Hypothalamus (tissue), 51 donors: ENCODE results near the gene PIGZ.

Source experiments
- DNase-seq, 51 donors: peaks; one replicate each; lab custom pipeline; 2025; lab: John Stamatoyannopoulos, UW

PIGZ gene, protein sequence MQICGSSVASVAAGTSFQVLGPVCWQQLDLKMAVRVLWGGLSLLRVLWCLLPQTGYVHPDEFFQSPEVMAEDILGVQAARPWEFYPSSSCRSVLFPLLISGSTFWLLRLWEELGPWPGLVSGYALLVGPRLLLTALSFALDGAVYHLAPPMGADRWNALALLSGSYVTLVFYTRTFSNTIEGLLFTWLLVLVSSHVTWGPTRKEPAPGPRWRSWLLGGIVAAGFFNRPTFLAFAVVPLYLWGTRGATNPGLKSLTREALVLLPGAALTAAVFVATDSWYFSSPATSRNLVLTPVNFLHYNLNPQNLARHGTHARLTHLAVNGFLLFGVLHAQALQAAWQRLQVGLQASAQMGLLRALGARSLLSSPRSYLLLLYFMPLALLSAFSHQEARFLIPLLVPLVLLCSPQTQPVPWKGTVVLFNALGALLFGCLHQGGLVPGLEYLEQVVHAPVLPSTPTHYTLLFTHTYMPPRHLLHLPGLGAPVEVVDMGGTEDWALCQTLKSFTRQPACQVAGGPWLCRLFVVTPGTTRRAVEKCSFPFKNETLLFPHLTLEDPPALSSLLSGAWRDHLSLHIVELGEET

DNA sequence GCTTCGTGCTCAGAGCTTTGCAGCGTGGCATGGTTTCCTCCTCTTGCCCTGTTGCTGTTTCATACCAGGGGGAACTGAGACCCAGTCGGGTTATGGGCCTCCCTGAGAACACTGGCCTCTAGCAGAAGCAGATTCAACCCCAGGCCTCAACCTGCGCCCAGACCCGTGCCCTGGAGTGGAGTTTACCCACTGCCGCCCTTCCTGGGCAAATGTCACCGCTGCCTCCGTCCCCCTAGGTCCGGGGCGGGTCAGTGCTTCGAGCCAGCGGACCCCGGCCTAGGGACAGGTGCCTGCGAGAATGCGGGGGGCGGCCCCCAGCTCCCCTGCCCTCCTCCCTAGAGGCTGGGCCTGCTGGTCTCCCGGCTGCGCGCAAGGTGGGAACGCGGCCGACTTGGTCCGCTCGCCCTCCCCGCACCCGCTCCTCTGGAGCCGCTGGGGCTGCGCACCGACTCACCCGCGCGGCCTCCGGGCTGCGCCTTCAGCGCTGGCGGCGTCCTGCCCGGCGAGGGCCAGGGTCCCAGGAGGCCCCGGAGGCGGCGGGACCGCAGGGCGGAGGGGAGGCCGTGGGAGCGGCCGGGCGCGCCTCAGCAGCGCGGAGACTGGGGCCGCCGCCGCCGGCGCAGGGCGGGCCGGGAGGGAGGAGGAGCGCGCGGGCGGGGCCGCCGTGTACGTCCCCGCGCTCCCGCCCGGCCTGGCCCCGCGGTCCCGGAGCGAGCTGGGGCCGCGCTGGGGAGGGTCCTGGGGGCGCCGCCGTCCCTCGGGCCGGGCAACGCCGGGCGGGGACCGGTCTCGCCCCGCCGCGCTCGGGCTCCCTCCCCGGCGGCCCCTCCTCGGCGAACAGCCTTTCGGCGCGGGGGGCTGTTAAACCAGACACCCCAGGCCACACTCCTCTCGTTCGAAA, at the start of gene PIGZ:
TSS of gene PIGZ (minus strand) at position 601 of the 901 bp plus-strand sequence. CDS start 16,802 bp downstream, outside the sequence.
- peak in 19 of 51 donors; percentile 5 to 62 (median 32) for DNase-seq

DNA sequence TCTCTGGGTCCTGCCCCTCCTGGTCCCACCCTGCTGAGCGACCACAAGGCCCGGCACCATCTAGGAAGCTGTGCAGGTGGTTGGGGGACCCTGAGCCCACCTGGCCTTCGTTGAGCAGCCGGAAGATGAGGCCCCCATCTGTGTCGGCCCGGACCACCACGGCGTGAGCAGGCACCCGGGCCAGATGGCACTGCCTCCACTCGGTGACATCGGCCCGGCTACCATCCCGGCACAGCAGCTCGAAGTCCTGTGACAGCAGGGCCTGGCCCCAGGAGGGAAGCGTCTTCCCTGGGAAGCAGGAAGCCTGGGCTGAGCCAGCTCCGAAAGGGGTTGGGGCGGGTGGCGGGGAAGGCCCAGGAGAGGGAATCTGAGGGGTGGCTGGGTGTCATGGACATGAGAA, 48.4 kb upstream of the PIGZ start:
- no peak for DNase-seq

DNA sequence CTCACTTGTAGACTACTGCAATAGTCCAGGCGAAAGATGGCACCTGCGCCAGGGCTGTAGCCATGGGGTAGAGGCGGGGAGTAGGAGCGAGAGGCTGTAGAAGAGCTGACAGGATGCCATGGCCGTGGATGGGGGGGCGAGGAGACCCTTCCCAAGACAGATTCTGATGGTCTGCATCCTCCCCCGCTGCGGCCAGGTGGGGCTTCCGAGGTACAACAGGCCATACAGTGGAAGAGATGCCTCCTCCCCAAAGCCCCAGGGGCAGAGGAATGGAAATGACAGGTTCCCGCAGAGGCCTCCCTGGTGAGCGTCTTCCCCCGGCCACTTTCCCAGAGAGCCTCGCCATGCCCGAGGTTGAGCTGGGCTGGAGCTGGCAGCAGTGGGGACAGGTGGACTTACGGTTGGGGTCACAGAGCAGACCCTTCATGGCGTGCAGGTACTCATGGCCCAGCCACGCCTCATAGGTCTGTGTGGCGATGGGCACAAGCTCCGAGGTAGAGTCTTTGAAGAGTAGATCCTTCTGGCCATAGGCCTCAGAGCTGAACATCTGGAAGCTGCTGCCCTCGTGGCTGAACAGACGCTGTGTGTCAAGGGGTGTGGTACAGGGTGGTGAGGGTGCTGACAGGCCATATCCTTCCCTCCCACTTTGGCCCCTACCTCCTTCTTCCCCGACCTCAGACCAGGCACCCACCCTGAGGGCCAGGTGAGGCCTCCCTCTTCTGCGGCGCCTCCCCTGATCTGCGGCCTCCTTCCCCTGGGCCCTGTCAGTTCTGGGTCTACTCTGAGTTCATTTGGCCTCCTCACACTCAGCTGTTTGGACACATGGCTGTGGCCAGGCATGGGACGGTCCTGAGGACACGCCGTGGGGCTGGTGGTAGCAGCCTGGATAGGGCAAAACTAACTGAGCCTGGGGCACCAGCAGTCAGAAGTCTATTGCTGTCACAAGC, 47.4 kb upstream of the PIGZ start:
- no peak for DNase-seq

DNA sequence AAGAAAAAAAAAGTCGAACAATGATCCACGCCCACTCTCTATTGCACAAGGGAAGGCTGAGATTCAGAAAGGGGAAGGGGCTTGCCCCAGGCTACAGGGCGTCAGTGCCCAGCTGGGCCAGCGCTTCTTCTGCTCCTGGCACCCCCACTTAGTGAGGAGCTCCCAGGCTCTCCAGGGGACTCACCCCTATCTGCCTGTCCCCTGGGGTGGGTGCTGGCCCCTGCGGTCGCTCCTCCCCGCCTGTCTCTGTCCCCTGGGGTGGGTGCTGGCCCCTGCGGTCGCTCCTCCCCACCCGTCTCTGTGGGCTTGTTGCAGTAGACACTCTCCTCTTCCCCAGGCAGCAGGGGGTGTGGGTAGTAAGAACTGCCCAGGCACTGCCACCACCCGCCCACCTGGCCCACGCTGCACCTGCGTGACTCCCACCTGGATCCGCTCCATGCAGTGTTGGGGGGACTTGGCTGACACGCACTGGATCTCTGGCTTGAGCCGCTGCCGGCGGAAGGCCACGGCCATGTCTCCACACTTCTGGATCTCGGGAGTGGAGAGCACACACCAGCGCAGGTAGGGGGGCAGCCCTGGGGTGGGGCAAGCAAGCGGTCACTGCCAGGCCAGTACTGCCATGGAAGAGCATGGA, 46.4 kb upstream of the PIGZ start:
- DNase-seq, result no peak

DNA sequence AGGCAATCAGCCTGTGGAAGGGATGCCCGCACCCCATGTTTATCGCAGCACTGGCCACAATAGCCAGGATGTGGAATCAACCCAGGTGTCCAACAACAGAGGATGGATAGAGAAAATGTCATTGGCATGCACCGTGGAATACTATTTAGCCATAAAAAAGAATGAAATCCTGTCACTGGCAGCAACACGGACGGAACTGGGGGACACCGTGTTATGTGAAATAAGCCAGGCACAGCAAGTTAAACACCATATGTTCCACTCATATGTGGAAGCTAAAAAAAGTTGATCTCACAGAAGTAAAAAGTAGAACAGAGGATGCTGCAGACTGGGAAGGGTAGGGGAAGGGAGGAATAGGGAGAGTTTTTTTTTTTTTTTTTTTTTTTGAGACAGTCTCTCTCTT, 45.4 kb upstream of the PIGZ start:
- DNase-seq, result no peak

DNA sequence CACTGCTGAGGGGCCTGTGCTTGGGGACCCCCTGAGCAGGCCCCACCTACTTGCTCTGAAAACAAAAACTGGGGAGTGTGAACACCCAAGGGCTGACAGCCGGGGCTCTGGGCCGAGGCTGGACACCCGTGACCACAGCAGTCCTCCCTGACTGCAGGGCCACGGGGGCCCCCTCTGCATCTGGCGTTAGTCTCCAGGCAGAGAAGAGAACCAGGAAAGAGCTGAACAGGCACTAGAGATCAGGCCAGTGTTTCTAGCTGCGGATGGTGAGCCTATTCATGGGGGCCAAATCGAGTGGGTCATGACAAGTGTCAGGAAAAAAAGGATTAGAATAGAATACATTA, 43.9 kb upstream of the PIGZ start:
- DNase-seq, result no peak

DNA sequence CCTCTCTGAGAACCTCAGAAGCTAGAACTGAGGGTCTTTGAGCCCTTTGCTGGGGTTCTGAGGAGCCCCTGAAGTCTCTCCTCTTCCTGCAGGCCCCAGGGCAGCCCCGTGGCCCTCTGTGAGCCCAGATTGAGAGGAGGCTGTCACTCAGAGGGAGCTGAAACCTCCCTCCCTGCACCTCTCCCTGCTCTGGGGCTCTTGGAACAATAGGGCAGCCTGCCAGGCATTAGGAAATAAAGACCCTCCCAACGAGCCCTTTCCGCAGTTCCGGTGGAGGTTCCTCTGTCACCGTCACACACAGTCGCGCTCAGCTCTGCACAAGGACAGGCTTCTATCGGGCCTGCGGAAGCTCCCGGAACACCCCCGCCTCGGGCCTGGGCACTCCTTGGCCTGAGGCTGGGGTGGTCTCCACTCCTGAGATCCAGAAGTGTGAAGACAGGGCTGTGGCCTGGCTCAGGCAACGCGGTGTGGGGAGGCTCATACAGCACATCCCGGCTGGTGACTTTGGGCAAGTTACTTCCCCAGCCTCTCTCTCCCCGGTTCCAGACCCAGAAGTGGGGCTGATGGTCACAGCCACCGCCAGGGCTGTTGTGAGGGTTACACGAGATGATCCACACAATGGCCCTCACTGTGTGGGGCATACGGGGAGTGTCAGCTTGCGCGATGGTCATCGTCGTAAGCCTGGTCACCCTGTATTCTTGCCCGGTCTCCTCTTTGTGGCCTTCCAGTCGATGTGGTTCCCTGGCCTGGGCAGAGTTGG, 43.3 kb upstream of the PIGZ start:
- DNase-seq, result no peak

DNA sequence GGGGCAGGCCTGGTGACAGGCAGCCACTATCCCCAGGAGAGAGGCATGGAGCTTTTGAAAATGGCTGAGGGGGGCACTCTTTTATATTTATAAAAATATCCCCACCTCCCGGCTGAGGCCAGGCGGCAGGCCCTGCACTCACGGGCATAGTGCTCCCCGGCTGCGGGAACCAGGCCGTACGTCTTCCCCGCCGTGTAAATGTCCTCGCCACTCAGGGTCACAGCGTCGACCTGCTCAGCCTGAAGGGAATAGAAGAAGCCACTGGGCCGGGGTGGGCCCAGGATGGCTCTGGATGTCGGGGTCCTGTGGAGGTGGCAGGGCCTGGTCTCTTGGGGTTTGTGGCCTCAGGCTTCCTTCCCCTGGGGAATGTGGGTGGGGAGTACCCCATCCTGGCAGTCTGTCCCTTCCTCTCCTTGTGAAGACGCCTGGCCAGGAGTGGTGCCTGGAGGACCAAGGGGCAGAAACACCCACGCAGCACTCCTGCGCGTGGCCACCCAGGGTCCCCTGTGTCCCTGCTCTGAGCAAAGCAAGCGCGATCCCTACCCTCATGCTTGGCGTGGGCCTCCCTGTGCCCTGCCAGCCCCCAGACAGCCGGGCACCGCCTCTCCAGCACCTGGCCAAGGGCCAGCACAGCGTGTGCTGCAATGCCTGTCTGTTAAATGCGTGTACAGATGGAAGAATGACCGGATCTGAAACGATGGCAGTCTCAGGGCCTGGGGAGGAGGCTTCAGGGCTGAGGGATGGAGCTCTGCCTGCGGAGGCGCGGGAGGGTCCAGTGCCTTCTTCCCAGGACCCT, 42.1 kb upstream of the PIGZ start:
- no peak for DNase-seq

DNA sequence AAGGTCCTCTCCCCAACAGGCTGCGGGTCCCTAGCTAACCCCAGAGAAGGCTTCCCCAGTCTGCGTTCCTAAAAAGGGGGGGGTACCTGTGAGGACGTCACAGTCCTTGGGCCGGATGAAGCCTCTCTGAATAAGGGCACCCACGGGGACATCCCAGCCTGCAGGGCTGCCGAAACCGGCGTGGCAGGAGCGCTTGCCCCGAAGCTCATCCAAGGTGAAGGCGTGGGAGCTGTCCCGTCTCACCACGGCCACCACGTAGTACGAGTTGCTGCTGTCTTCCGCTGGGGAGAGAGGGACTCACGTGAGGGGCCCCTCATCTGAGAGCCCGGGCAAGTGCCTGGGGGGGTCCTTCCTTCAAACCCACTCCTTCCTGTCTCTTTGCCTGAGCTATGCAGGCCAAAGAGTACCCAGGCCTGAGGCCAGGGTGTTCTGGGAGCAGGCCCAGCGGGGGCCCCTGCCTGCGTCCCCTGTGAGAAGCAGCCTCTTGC, 40.9 kb upstream of the PIGZ start:
- DNase-seq, result no peak

DNA sequence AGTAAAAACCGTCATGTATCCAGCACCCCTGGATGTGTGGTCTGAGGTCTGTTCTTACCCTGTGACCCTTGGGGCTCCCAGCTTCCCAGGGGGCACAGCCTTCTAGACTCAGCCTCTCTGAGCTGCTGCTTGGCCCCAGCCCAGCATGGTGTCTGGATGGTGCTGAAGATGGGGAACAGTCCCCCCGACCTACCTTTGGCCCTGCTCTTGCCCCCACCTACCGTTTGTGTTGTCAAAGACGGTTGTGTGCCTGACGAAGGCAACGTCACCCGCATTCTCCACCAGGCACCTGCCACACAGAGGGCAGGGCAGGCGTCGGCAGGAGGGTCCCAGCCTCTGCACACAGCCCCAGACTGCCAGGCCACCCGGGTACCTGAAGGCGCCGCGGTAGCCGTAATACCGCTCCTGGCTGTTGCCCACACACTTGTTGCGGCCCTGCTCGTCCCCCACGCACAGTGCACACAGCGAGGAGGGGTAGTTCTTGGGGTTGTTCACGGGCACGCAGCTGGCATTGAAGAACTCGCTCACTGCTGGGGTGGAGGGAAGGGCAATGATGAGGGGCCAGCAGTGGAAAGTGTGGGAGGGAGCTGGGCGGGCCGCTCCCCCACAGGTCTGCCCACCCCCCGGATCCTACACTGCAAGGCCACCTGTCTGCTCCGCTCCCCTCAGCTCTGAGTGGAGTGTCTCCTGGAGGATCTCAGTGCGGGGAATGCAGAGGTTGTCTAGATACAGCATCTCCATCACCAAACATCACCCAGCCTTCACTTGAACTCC, 40.0 kb upstream of the PIGZ start:
- DNase-seq, result no peak

DNA sequence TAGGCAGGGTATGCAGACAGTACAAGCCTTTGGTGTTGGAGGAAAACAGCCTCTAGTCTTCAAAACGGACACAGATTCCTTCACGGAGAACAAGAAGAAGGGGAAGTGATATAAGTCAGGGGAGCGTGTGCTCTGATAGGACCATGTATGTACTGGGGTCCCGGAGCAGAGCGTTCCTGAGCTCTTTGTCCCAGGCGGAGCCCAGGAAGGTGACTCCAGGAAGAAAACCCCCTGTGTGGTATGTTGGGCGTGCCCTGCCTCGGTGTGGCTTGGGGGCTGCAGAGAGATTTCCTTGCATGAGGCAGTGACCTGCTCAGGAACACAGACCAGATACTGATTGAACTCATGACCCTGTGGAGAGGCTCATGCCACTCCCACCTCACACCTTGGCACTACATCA, 39.3 kb upstream of the PIGZ start:
- DNase-seq, result no peak

DNA sequence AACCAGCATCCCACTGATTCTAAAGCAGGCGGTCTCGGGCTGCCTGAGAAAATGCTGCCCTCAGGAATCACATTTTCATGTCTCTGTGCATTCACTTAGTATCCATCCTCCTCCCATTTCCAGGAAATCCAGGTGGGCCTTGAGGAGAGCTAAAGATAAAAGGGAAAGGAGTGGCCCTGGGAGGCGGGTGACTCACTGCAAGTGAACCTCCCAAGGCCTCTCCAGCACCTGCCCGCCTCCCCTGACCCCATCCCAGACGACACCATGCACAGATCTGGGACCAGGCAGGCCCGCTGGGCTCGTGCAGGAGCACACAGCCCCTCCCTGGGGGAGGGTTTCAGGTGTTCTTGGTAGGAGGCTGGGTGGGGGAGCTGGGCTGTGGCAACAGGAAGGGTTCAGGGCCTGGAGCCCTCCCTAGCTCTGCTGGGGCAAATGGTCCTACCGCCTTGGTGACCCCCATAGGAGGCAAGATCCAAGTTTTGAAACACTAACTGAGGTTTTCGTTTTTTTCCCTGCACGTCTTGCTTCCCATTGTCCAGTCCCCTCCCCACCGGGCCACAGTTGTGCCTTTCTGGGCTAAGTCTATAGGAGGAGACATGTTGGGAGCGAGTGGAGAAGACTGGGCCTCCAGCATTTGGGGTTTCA, 38.8 kb upstream of the PIGZ start:
- no peak for DNase-seq

DNA sequence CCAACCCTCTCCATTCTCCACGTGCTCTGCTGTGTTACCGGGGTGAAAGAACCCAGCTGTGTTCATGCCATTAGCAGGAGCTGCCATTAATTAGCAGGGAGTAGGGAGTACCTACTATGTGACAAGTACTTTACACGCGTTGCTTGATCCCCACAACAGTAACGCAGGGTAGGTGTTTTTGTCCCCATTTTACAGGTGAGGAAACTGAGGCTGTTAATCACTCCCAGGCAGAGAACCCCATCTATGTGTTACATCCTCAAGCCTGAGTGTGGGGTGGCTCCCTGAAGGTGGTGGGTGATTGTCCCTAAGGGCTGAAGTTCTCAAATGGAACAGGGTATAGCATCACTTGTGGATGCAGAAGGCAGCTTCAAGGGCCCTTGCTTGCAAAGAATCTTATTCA, 38.2 kb upstream of the PIGZ start:
- no peak for DNase-seq

DNA sequence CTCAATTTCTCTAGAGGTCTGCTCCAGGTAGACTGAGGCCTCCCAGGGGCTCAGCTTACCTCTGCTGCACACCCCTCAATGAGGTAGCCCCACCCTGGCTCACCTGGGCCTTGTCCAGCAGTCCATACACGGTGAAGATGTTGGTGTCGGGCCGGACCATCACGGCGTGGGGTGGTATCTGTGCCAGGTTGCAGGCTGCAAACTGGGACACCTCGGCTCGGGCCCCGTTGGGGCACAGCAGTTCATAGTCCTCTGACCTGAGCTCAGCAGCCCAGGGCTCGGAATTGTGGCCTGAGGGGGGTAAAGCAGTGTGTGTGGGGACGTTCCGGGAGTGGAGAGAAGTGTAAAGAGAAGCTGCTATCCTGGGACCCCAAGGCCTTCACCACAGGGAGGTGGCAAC, 37.8 kb upstream of the PIGZ start:
- DNase-seq, result no peak

DNA sequence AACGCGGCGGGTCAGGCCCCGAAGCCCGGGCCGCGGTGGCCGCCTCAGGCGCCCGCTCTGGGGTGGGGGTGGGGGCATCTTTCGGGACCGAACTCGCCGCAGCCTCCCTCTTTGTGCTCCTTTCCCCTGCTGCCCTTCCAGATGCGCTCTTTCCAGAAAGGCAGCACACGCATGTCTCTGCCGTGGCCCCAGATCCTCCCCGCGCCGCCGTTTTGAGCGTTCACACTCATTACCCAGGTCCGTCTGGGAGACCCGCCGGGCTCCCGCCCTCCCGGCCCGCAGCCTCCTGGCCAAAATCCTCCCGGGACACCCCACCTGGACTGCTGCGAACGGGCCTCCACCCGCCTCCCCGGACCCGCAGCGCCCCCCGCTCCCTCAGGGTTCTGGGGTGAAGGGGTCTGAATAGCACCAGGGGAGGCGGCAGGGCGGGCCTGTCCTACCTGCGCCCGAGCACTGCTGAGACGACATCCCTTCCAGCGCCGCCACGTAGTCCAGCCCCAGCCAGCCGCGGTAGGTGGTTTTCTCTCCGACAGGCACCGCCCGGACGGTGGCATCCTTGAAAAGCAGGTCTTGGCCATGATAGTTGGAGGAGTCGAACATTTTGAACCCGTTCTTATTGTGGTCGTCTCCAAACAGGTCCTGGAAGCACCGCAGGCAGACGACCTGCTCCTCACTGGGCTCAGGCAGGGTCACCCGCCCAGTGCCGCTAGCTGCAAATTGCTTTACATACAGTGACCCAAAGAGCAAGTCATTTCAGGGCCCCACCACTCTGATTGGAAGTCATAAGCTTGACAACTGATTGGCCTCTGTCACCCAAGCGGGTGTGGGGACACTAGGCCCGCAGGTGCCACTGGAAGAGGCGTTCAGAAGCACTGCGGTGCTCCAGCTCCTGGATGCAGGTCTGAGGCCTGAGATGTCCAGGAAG, 35.1 kb upstream of the PIGZ start:
- DNase-seq, result peak in 5 of 51 donors; percentile 20 to 55 (median 40)
